IMR-90 (cell line): Measurements from ENCODE around the gene IDH3B. TPM values are rescaled to one million over a fixed set of nuclear protein-coding genes. Genes with fewer than 3 reads are reported as not detected.

Experiments
- ATAC-seq: fragments of 200-7000 bp; cut with Tn5 transposase; 2 replicates; pipeline ENCODE4 v1.9.1; 2020; ENCODE audit warnings: low read depth, mild to moderate bottlenecking, moderate library complexity
- BruUV-seq: library from RNA; stranded (reverse); fragments of 400-500 nt; replicated peaks from 2 replicates; lab custom pipeline; 2021; lab: Mats Ljungman, UMichigan
- CTCF ChIA-PET: fragments of 300-600 bp; formaldehyde crosslinking; extraction: SDS; loops from one replicate; lab custom pipeline; 2021; ENCODE audit warnings: antibody characterized with exemption; lab: Yijun Ruan, JAX
- POLR2A ChIA-PET: fragments of 300-600 bp; sonication (Branson Sonifier 250); formaldehyde crosslinking; loops from one replicate; lab custom pipeline; 2022; ENCODE audit warnings: antibody characterized with exemption; ENCODE audit not compliant: unreplicated experiment; lab: Charles Lee
- DNase-seq: peaks from one replicate; pipeline ENCODE4 v3.0.0; 2013
- H2AFZ ChIP-seq: replicated peaks from 2 replicates; pipeline ENCODE3; 2013; ENCODE audit warnings: low read length, mild to moderate bottlenecking; ENCODE audit not compliant: poor library complexity
- H2AK5ac ChIP-seq: 2 replicates; pipeline ENCODE4 v1.6.1; 2013; ENCODE audit warnings: low read depth, low read length, inconsistent platforms
- H2AK9ac ChIP-seq: replicated peaks from 2 replicates; pipeline ENCODE3; 2013; ENCODE audit warnings: mild to moderate bottlenecking, low read depth, low read length, moderate library complexity; ENCODE audit not compliant: poor library complexity
- H2BK120ac ChIP-seq: 2 replicates; pipeline ENCODE4 v1.6.1; 2013; ENCODE audit warnings: low read depth, low read length, inconsistent platforms
- H2BK15ac ChIP-seq: 3 replicates; pipeline ENCODE4 v1.6.1; 2013; ENCODE audit warnings: low read depth, low read length, inconsistent platforms
- H2BK20ac ChIP-seq: 2 replicates; pipeline ENCODE4 v1.6.1; 2013; ENCODE audit warnings: low read depth, mild to moderate bottlenecking, inconsistent platforms, low read length, moderate library complexity
- H2BK5ac ChIP-seq: 2 replicates; pipeline ENCODE4 v1.6.1; 2013; ENCODE audit warnings: mild to moderate bottlenecking, low read depth, low read length, inconsistent platforms; ENCODE audit not compliant: poor library complexity, severe bottlenecking
- H3K14ac ChIP-seq: replicated peaks from 2 replicates; pipeline ENCODE4 v1.6.1; 2013; ENCODE audit warnings: low read depth, low read length, inconsistent platforms
- H3K18ac ChIP-seq: 2 replicates; pipeline ENCODE4 v1.6.1; 2013; ENCODE audit warnings: low read depth, low read length, control low read depth
- H3K23ac ChIP-seq: 2 replicates; pipeline ENCODE4 v1.6.1; 2013; ENCODE audit warnings: low read depth, low read length, inconsistent platforms
- H3K27ac ChIP-seq: 2 replicates; pipeline ENCODE4 v1.5.1; 2013; ENCODE audit warnings: mild to moderate bottlenecking, control low read depth, low read length; ENCODE audit not compliant: insufficient read depth
- H3K27me3 ChIP-seq: 2 replicates; pipeline ENCODE4 v1.6.1; 2013; ENCODE audit warnings: low read length; ENCODE audit not compliant: control insufficient read depth, insufficient read depth
- H3K36me3 ChIP-seq: 2 replicates; pipeline ENCODE4 v1.6.1; 2013; ENCODE audit warnings: low read length, mixed read lengths; ENCODE audit not compliant: control insufficient read depth, insufficient read depth
- H3K4ac ChIP-seq: 2 replicates; pipeline ENCODE4 v1.6.1; 2013; ENCODE audit warnings: low read depth, low read length, inconsistent platforms
- H3K4me1 ChIP-seq: 2 replicates; pipeline ENCODE4 v1.6.1; 2013; ENCODE audit warnings: low read length, mixed read lengths; ENCODE audit not compliant: control insufficient read depth, insufficient read depth
- H3K4me2 ChIP-seq: 2 replicates; pipeline ENCODE4 v1.6.1; 2013; ENCODE audit warnings: low read depth, mild to moderate bottlenecking, control low read depth, low read length, moderate library complexity
- H3K4me3 ChIP-seq: 2 replicates; pipeline ENCODE4 v1.5.1; 2013; ENCODE audit warnings: low read depth, mild to moderate bottlenecking, control low read depth, low read length, moderate library complexity; ENCODE audit not compliant: insufficient read depth
- H3K56ac ChIP-seq: 2 replicates; pipeline ENCODE4 v1.6.1; 2013; ENCODE audit warnings: low read length, inconsistent platforms; ENCODE audit not compliant: insufficient read depth; ENCODE audit errors: extremely low read depth
- H3K79me1 ChIP-seq, 2 experiments: 2 replicates each; pipeline ENCODE4 v1.6.1; 2013; ENCODE audit warnings: low read length in 2 of 2, inconsistent platforms in 1 of 2, low read depth in 1 of 2
- H3K9ac ChIP-seq: 2 replicates; pipeline ENCODE4 v1.6.1; 2013; ENCODE audit warnings: low read depth, low read length, control low read depth
- H3K9me1 ChIP-seq: 2 replicates; pipeline ENCODE4 v1.6.1; 2013; ENCODE audit warnings: low read length, inconsistent platforms; ENCODE audit not compliant: insufficient read depth
- H3K9me3 ChIP-seq: 2 replicates; pipeline ENCODE4 v1.6.1; 2013; ENCODE audit warnings: low read length; ENCODE audit not compliant: control insufficient read depth, insufficient read depth
- H4K20me1 ChIP-seq: 2 replicates; pipeline ENCODE4 v1.6.1; 2013; ENCODE audit warnings: low read length, inconsistent platforms; ENCODE audit not compliant: insufficient read depth
- H4K5ac ChIP-seq: 2 replicates; pipeline ENCODE4 v1.6.1; 2013; ENCODE audit warnings: mild to moderate bottlenecking, low read depth, low read length, control low read depth
- H4K8ac ChIP-seq, 2 experiments: 2 replicates each; pipeline ENCODE4 v1.6.1; 2013; ENCODE audit warnings: low read depth in 2 of 2, low read length in 2 of 2, control low read depth in 1 of 2, inconsistent platforms in 1 of 2
- H4K91ac ChIP-seq: 2 replicates; pipeline ENCODE4 v1.6.1; 2013; ENCODE audit warnings: low read depth, low read length, inconsistent platforms; ENCODE audit not compliant: insufficient read depth
- MAZ ChIP-seq: IDR thresholded peaks from 2 replicates; pipeline ENCODE4 v1.6.1; 2012; ENCODE audit warnings: low read depth, mild to moderate bottlenecking, low read length, improper control_type of control experiment, moderate library complexity, borderline replicate concordance
- MXI1 ChIP-seq: IDR thresholded peaks from 2 replicates; pipeline ENCODE4 v1.6.1; 2012; ENCODE audit warnings: low read depth, mild to moderate bottlenecking, low read length, moderate library complexity, borderline replicate concordance
- NFE2L2 ChIP-seq: fragments of 150-350 bp; IDR thresholded peaks from 2 replicates; pipeline ENCODE4 v1.6.1; 2016; ENCODE audit warnings: low read depth, mild to moderate bottlenecking, low read length
- WGBS, 2 experiments: methylation state at CpG; one replicate each; pipeline versions ENCODE4 v1.1.5 to v1.1.7; 2013; ENCODE audit warnings: missing lambda C conversion rate in 2 of 2; ENCODE audit not compliant: insufficient read length in 1 of 2; ENCODE audit errors: extremely low coverage in 2 of 2; 5-methylcytosine and 5-hydroxymethylcytosine counted together
- dilution Hi-C: fragments of 300-500 bp; cut with HindIII; formaldehyde crosslinking; loops from one replicate; pipeline ENCODE4 v1.14.3; 2018; ENCODE audit warnings: low sequenced_read_pairs; ENCODE audit not compliant: unreplicated experiment
- in situ Hi-C: fragments of 300-500 bp; cut with MboI; formaldehyde crosslinking; loops from 3 replicates; pipeline ENCODE4 v1.14.3; 2019; ENCODE audit warnings: low sequenced_read_pairs, inconsistent platforms, mixed read lengths
- intact Hi-C: fragments of 100-400 bp; cut with micrococcal nuclease; formaldehyde crosslinking; loops from 2 replicates; pipeline ENCODE4 v1.10.0; 2022
- polyA plus RNA-seq, 3 experiments: library from polyadenylated mRNA; depleted of rRNA; stranded (reverse); fragments of >200 nt; gene quantifications; 2 replicates each; pipeline ENCODE4 v1.2.3, GENCODE V29; 2012; ENCODE audit warnings: low replicate concordance in 1 of 3
- total RNA-seq: library from RNA; depleted of rRNA; stranded (reverse); fragments of >200 nt; gene quantifications from 2 replicates; pipeline ENCODE4 v1.2.3, GENCODE V29; 2012

IDH3B gene
- total and polyA plus RNA-seq, 2 of the 4 experiments (the other 2 are of a cell fraction) = 151 to 160 TPM

DNA sequence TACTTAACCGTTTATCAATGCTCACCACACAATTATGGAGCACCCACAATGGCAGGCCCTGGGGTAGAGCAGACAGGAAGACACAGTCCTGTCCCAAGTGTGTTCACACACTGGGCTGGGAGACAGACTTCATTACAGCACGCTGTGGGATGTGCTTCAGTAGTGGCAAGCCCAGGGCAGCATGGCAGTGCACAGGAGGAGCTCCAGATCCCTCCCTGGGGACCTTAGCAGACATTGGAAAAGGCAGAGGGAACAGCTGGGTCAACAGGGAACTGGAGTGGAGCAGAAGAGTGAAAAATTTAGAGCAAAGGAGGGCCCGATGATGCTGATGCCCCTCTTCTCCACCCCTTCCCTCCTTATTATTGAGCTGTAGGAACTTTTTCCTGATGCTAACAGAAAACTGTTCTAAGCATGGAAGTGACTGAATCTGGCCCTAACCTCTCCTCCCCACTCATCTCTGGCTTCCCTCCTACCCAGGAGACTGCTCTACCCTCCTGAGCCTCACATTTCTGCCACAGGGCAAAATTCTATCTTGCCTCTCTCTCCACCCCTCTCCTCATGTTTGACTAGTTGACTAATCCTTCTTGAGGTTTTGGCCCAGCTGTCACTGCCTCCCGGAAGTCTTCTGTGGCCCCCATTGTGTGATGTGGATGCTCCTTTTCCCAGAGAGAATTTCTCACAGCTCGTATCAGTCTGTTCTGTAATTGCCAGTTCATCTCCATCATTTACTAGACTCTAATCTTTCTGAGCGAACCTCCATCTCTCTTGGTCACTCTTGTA is 52.9 kb downstream of the IDH3B start:
- CTCF ChIA-PET = no interaction called here

More for the DNA sequence above, 52.9 kb downstream of the IDH3B start:
- Histone ChIP-seq H3K27me3 (peaks cover 5% of the 10 kb centered on the region), H3K18ac (no peak overlapping the region), H3K4ac (no peak overlapping the region), H3K4me1 (no peaks in the 10 kb centered on the region), H3K23ac (no peak overlapping the region), H2AK5ac (no peak overlapping the region), H3K14ac (no peak overlapping the region), H4K91ac (no peak overlapping the region), H3K9me3 (no peaks in the 10 kb centered on the region), H3K27ac (no peak overlapping the region), H3K56ac (no peak overlapping the region), H2AK9ac (no peak overlapping the region), H3K9ac (no peak overlapping the region), H2AFZ (no peak overlapping the region), H4K20me1 (no peaks in the 10 kb centered on the region), H2BK20ac (no peak overlapping the region), H2BK120ac (no peak overlapping the region), H3K9me1 (no peaks in the 10 kb centered on the region), H3K4me3 (no peak overlapping the region), H4K5ac (no peak overlapping the region), H2BK15ac (no peak overlapping the region), H4K8ac (no peak overlapping the region), H2BK5ac (no peak overlapping the region), H3K4me2 (no peak overlapping the region), H3K36me3 (no peaks in the 10 kb centered on the region), H3K79me1 (no peaks in the 10 kb centered on the region)
- TF ChIP-seq MXI1 (no peak), MAZ (no peak), NFE2L2 (no peak)
- in situ Hi-C loops = no loop called here
- dilution Hi-C loops = no loop called here
- ATAC-seq (no peak), DNase-seq (no peak)
- BruUV-seq = no TSS peak
- POLR2A ChIA-PET = no interaction called here
- WGBS, 2 experiments = 27% methylated on average over 3 of the region's 6 CpGs; no CpG with 5 or more reads in 1 of the 2 experiments
- intact Hi-C loops = no loop called here
